Transverse colon (tissue), 4 donors: ENCODE measurements around the gene TMEM212. TPM values are rescaled to one million over a fixed set of nuclear protein-coding genes. Genes with fewer than 3 reads are reported as not detected.

ENCODE experiments used
- DNase-seq: peaks from one replicate; pipeline ENCODE4 v3.0.0-alpha.2; 2019
- H3K27ac ChIP-seq, 4 donors: fragments of 200-600 bp; sonication (generic); 2 replicates each; pipeline ENCODE4 v1.5.1; 2016 to 2018; ENCODE audit warnings: inconsistent platforms in 4 of 4
- H3K27me3 ChIP-seq: fragments of 200-600 bp; sonication (generic); 2 replicates; pipeline ENCODE4 v1.5.1; 2017; ENCODE audit warnings: inconsistent platforms
- H3K36me3 ChIP-seq, 4 donors: fragments of 200-600 bp; sonication (generic); 2 replicates each; pipeline ENCODE4 v1.5.1; 2017 to 2019; ENCODE audit warnings: inconsistent platforms in 4 of 4
- H3K4me1 ChIP-seq, 4 donors: fragments of 200-600 bp; sonication (generic); 2 replicates each; pipeline ENCODE4 v1.5.1; 2017 to 2020; ENCODE audit warnings: inconsistent platforms in 4 of 4
- H3K4me3 ChIP-seq, 4 donors: fragments of 200-600 bp; sonication (generic); 1 replicate in 1 of 4; 2 replicates in 3 of 4; pipeline versions ENCODE4 v1.5.1 to v1.6.1; 2017 to 2019; ENCODE audit warnings: inconsistent platforms in 4 of 4
- H3K9me3 ChIP-seq, 2 donors: fragments of 200-600 bp; sonication (generic); 2 replicates each; pipeline ENCODE4 v1.5.1; 2017 to 2019; ENCODE audit warnings: inconsistent platforms in 2 of 2
- EP300 ChIP-seq: sonication (generic); formaldehyde crosslinking; IDR thresholded peaks from one replicate; pipeline ENCODE4 v1.6.1; 2017; ENCODE audit warnings: antibody characterized with exemption, low read depth
- POLR2A ChIP-seq: fragments of 450-650 bp; IDR thresholded peaks from one replicate; pipeline ENCODE4 v1.6.1; 2016; ENCODE audit warnings: antibody characterized with exemption, mild to moderate bottlenecking, moderate library complexity
- POLR2AphosphoS5 ChIP-seq, 3 donors: sonication (generic); formaldehyde crosslinking; IDR thresholded peaks; one replicate each; pipeline ENCODE4 v1.6.1; 2016; ENCODE audit warnings: antibody characterized with exemption in 3 of 3
- WGBS, 2 donors: methylation state at CpG; one replicate each; pipeline ENCODE4 v1.1.5; 2018; ENCODE audit warnings: low coverage in 1 of 2; 5-methylcytosine and 5-hydroxymethylcytosine counted together
- in situ Hi-C, 4 donors: fragments of 200-750 bp; cut with MboI; loops; one replicate each; pipeline versions ENCODE4 v1.15.0 to v1.15.1; 2017; ENCODE audit warnings: low sequenced_read_pairs in 3 of 4, low pct_ligation_motif_present in 1 of 4, low pct_unique_long_range_greater_than_20kb in 1 of 4
- intact Hi-C: fragments of 100-400 bp; cut with DNase I; formaldehyde crosslinking; loops from one replicate; pipeline ENCODE4 v1.15.1; 2023; ENCODE audit warnings: low total_unique reads
- total RNA-seq, 4 donors: library from RNA; depleted of rRNA; stranded (reverse); fragments of >200 nt; gene quantifications; one replicate each; pipeline ENCODE4 v1.1.0, GENCODE V29; 2016
- TF ChIP-seq, protein P1 (sequence below), 5 experiments: fragments of 200-600 bp in 3 of 5; fragments of 450-650 bp in 2 of 5; sonication (generic) in 3 of 5; IDR thresholded peaks; 1 replicate in 2 of 5; 2 replicates in 3 of 5; pipeline ENCODE4 v1.5.1; 2016 to 2017; ENCODE audit warnings: antibody characterized with exemption in 5 of 5, inconsistent platforms in 3 of 5, mild to moderate bottlenecking in 2 of 5, moderate library complexity in 1 of 5

TMEM212 gene
- total RNA-seq, 4 donors from 2014 or later, result not detected

DNA sequence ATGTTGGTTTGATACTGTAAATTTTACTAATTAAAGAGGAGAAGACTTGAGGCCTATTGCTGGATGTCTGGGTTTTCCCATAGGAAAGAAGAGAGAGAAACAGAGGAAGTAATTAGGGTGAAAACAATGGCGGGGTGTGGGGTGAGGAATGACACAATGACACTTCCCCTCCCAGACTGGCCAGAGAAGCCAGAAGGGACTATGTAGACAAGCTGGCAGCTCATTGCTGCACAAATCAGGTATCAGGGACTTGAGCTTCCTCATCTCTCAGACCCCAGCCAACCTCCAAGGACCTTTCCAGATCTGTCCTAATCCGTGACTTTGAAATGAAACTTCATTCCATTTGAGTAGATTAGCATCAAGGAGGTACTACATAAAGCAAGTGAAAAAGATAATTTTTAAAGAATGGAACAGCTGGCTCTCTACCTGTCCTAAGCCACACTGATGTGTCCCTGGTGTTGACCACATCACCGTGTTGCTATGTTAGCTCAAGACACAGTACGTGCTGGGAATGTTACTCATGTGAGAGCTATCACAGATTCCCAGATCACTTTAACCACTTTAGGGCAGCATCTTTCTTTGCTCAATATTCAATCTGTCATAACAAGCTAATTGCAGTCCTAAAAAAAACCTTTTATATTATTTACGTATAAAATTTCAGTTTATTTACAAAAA is 22.2 kb downstream of the TMEM212 start:
- Histone ChIP-seq H3K9me3 (no peaks in the 10 kb centered on the region), H3K36me3 (no peaks in the 10 kb centered on the region), H3K4me1 (peaks cover 0 to 4% (median 0%) of the 10 kb centered on the region in 4 donors), H3K27me3 (no peaks in the 10 kb centered on the region), H3K27ac (no peak overlapping the region), H3K4me3 (no peak overlapping the region)
- intact Hi-C loops, result loop anchor here (5.0 kb wide), 1 partner anchor 772 kb away; no protein-coding TSS in a partner anchor
- in situ Hi-C loops, result no loop called here
- DNase-seq, result no peak
- WGBS, 2 donors, result 64 to 81% methylated on average over 4 to 5 of the region's 5 CpGs
- TF ChIP-seq EP300 (no peak), POLR2AphosphoS5 (IDR thresholded peaks at IDR 0.05) (no peak)

DNA sequence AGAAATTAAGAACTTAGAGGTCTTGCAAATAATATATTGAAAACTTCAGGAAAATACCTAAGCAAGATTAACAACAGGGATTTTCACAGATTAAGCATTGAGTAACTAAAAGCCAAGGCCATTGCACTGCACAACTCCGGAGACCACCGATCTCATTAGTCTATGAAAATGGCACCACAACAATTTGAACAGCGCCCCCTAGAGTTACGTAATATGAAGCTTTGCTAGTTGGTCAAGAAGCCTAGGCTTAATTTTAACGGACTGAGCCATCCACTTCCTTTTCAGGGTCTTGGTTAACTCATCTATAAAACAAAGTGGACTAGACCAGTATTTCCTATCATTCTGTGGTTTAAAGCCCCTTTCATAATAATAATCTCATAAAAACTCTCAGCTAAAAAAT is 24.8 kb downstream of the TMEM212 start:
- no peak for DNase-seq
- Histone ChIP-seq H3K36me3 (no peaks in the 10 kb centered on the region), H3K27ac (no peak overlapping the region), H3K4me3 (no peak overlapping the region), H3K4me1 (no peaks in the 10 kb centered on the region), H3K9me3 (no peaks in the 10 kb centered on the region), H3K27me3 (no peaks in the 10 kb centered on the region)
- TF ChIP-seq, protein P1, sequence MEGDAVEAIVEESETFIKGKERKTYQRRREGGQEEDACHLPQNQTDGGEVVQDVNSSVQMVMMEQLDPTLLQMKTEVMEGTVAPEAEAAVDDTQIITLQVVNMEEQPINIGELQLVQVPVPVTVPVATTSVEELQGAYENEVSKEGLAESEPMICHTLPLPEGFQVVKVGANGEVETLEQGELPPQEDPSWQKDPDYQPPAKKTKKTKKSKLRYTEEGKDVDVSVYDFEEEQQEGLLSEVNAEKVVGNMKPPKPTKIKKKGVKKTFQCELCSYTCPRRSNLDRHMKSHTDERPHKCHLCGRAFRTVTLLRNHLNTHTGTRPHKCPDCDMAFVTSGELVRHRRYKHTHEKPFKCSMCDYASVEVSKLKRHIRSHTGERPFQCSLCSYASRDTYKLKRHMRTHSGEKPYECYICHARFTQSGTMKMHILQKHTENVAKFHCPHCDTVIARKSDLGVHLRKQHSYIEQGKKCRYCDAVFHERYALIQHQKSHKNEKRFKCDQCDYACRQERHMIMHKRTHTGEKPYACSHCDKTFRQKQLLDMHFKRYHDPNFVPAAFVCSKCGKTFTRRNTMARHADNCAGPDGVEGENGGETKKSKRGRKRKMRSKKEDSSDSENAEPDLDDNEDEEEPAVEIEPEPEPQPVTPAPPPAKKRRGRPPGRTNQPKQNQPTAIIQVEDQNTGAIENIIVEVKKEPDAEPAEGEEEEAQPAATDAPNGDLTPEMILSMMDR (IDR thresholded peaks at IDR 0.05), result peak in 1 of 5 experiments; percentile 15
- TF ChIP-seq EP300, result no peak
- in situ Hi-C loops, result no loop called here
- intact Hi-C loops, result loop anchor here (5.0 kb wide), 1 partner anchor 769 kb away; no protein-coding TSS in a partner anchor
- 82 to 87% methylated on average over 2 to 5 of the region's 5 CpGs for WGBS, 2 donors

DNA sequence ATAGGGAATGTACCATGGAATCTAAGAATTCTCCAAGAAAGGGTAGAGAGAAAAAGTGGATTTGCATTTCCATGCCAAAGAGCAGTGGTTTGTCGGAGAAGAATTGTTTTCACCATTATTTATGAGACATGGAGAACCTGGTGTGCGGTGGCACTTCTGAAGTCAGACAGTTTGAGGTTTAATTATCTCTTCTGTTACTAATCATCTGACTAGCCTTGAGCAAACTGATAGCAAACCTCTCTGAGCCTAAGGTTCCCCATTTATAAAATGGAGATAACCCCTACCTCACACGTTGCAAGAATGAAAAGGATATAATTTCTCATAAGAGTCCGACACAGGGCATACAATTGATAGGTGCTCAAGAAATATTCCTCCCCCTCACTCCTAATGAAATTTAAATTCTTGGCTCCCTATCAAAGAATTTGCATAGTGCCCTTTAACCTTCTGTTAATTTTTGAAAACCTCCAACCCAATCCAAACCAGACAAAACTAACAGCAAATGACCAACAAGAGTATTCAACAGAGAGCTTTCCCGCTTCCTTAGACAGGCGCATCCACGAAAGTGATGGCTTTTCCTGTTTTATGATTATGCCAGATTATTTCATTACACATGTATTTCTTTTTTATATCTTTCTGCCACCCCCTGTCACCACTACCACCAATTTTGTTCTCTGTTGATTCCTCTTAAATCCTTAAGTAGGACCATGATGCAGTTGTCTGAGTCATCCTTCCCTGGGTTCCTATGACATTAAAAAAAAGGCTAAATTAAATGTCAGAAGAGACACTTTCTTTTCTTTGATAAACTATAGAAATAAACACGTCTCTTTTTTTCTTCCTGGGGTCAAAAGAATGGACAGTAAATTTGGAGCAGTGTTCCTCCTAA is 28.5 kb downstream of the TMEM212 start:
- Histone ChIP-seq H3K4me3 (no peak overlapping the region), H3K36me3 (no peaks in the 10 kb centered on the region), H3K27ac (no peak overlapping the region), H3K27me3 (no peaks in the 10 kb centered on the region), H3K4me1 (peaks cover 0 to 19% (median 0%) of the 10 kb centered on the region in 4 donors), H3K9me3 (no peaks in the 10 kb centered on the region)
- 73 to 97% methylated on average over 7 to 8 of the region's 8 CpGs for WGBS, 2 donors
- TF ChIP-seq POLR2A (no peak), POLR2AphosphoS5 (IDR thresholded peaks at IDR 0.05) (no peak), EP300 (no peak)
- TF ChIP-seq, protein P1 (IDR thresholded peaks at IDR 0.05), result no peak
- no peak for DNase-seq
- intact Hi-C loops, result no loop called here
- in situ Hi-C loops, result no loop called here

DNA sequence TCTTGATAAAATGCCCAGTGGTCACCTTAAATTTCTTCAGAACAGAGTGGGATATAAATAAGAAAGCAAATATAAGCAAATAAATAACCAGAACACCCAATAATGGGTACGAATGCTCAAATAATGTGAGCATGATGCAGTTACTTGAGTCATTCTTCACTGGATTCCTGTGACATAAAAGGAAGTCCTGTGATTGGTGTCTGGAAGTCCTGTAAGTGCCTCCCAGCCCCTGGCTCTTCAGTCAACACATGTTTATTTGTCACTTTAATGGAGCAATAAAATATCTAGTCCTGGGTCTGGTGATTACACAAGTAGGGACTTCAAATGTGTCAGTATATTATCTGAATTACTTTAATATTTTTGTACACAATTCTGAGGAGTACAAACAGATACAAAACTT is 30.4 kb downstream of the TMEM212 start:
- no peak for DNase-seq
- TF ChIP-seq EP300 (no peak), POLR2A (no peak), POLR2AphosphoS5 (IDR thresholded peaks at IDR 0.05) (no peak)
- TF ChIP-seq, protein P1 (IDR thresholded peaks at IDR 0.05), result no peak
- no peaks in the 10 kb centered on the region for H3K9me3 ChIP-seq
- 38 to 61% methylated on average over 1 of the region's 1 CpG for WGBS, 2 donors
- no peak overlapping the region for H3K4me3 ChIP-seq
- peaks cover 0 to 23% (median 0%) of the 10 kb centered on the region in 4 donors for H3K4me1 ChIP-seq
- intact Hi-C loops, result no loop called here
- H3K27me3 ChIP-seq, result no peaks in the 10 kb centered on the region
- peak overlapping the region; percentile 31 to 54 (median 40) for H3K27ac ChIP-seq
- no peaks in the 10 kb centered on the region for H3K36me3 ChIP-seq
- in situ Hi-C loops, result no loop called here
